ENCODE measurements around the gene TFF1. TPM values are rescaled to one million over a fixed set of nuclear protein-coding genes. Genes with fewer than 3 reads are reported as not detected.

Gene TFF1
- total RNA-seq: not detected

- DNase-seq (ENCODE audit: low spot score in 2 of 2): no peak
- Histone ChIP-seq H3K9me3 (no peaks in the 10 kb centered on the region), H3K4me1 (no peaks in the 10 kb centered on the region), H3K27ac (no peak within 1 kb of the TSS), H3K27me3 (no peaks in the 10 kb centered on the region), H3K4me3 (no peak within 1 kb of the TSS), H3K36me3 (no peaks in the 10 kb centered on the region)
- no peak for TF ChIP-seq CTCF (IDR thresholded peaks at IDR 0.05)
- intact Hi-C loops (cut with DNase I): no loop called here
Observed at GRCh38 chr21:42366292-42367010, at the start of gene TFF1. Gene TFF1 (minus strand): TSS chr21:42366535. CDS start chr21:42366495, 40 bp downstream.

GRCh38 chr21:42414928-42415769 lies 48.8 kb upstream of the TFF1 start:
- H3K27me3 ChIP-seq: no peaks in the 10 kb centered on the region
- no peak for DNase-seq (ENCODE audit: low spot score in 2 of 2)
- intact Hi-C loops (cut with DNase I): no loop called here
- H3K4me3 ChIP-seq: no peak overlapping the region
- no peaks in the 10 kb centered on the region for H3K9me3 ChIP-seq
- H3K27ac ChIP-seq: no peak overlapping the region
- H3K36me3 ChIP-seq: no peaks in the 10 kb centered on the region
- no peaks in the 10 kb centered on the region for H3K4me1 ChIP-seq
- no peak for TF ChIP-seq CTCF (IDR thresholded peaks at IDR 0.05)

DNA sequence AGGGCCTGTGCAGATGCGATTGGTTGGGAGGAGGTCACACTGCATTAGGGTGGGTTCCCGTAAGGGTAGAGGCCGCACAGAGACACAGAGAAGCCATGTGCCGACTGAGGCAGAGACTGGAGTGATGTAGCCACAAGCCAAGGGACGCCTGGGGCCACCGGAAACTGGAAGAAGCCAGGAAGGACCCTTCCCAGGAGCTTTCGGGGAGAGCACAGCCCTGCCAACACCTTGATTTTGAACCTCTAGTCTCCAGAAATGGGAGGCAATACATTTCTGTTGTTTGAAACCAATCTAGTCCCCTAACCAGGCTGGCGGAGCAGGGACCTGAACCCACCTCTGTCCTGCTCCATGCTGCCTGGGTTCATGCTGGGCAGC lies 48.2 kb upstream of the TFF1 start:
- no peaks in the 10 kb centered on the region for H3K27me3 ChIP-seq
- intact Hi-C loops (cut with DNase I): no loop called here
- no peak overlapping the region for H3K4me3 ChIP-seq
- no peak for DNase-seq (ENCODE audit: low spot score in 2 of 2)
- H3K4me1 ChIP-seq: no peaks in the 10 kb centered on the region
- H3K36me3 ChIP-seq: no peaks in the 10 kb centered on the region
- H3K27ac ChIP-seq: no peak overlapping the region
- no peaks in the 10 kb centered on the region for H3K9me3 ChIP-seq
- TF ChIP-seq CTCF (IDR thresholded peaks at IDR 0.05): no peak

DNA sequence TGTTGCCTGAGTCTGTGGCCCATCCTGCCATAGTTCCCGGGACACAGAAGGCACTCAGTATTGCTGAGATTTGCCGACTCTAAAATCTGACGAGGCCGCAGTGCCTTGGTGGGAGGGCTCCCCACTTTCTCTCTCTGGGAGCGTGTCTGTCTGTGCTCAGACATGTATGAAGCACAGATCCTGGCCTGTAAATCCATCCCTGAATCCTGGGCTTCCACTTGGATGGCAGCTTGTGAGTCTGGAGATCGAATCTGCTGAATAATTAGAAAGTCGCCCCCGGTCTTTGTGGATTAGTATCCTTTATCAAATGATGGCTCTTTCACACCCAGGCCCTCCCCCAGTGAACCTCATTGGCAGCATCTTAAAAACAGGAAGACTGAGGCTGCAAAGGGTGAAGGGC lies 47.7 kb upstream of the TFF1 start:
- H3K27me3 ChIP-seq: no peaks in the 10 kb centered on the region
- H3K4me1 ChIP-seq: no peaks in the 10 kb centered on the region
- no peaks in the 10 kb centered on the region for H3K9me3 ChIP-seq
- no peak for TF ChIP-seq CTCF (IDR thresholded peaks at IDR 0.05)
- intact Hi-C loops (cut with DNase I): no loop called here
- H3K27ac ChIP-seq: no peak overlapping the region
- no peak overlapping the region for H3K4me3 ChIP-seq
- DNase-seq (ENCODE audit: low spot score in 2 of 2): no peak
- no peaks in the 10 kb centered on the region for H3K36me3 ChIP-seq

- no peak for TF ChIP-seq CTCF (IDR thresholded peaks at IDR 0.05)
- H3K4me1 ChIP-seq: no peaks in the 10 kb centered on the region
- no peaks in the 10 kb centered on the region for H3K9me3 ChIP-seq
- no peak overlapping the region for H3K4me3 ChIP-seq
- H3K27ac ChIP-seq: no peak overlapping the region
- H3K36me3 ChIP-seq: no peaks in the 10 kb centered on the region
- intact Hi-C loops (cut with DNase I): no loop called here
- DNase-seq (ENCODE audit: low spot score in 2 of 2): no peak
- no peaks in the 10 kb centered on the region for H3K27me3 ChIP-seq
Observed at GRCh38 chr21:42413500-42413899, 47.2 kb upstream of the TFF1 start.

Measured in ascending aorta (tissue), 2 donors.